ENCODE measurements around the gene PHOX2B.

Gene PHOX2B

DNA sequence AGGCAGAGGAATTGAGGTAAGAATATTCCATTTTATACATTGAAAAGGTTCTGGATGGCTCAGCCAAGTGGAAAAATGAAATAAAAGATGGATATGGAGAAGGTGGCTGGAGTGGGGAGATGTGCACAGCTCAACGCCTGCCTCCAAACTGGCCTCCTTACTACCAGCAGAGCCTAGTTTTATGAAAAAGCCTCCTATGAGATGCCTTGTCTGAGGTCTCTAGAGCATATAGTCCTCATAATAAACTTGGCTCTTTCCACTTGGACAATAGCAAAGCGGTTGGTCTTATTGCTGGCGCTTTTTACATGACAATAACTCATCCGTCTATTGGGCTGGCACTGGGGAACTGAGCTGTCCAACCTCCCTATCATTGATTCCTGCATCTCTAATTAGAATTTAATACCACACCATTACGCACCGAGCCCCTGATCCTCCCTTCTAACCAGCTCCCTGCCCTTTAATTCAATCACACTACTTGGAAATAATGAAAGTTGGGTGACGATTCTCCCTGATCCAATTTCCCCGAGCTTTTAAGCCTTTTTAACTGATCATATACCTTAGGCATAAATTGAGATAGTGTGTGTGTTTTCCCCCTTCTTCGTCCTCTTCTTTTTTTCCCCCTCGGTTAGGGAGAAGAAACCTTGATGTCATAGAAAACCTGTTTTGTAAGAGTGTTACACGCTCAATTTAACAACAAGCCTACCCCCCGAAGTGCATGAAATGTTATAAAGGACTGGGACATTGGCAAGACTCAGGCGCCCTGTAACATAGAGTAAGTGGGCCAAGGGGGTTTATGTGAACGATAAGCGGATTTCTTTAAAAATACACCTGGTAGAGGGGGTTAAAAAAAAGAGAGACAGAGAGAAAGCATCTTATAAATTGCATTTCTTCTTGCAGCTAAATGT, at the start of gene PHOX2B:
Gene PHOX2B, minus strand, starts transcription at position 155 of the 905 bp plus-strand sequence. Its CDS starts 115 bp downstream, at position 40.
- no peak for DNase-seq

DNA sequence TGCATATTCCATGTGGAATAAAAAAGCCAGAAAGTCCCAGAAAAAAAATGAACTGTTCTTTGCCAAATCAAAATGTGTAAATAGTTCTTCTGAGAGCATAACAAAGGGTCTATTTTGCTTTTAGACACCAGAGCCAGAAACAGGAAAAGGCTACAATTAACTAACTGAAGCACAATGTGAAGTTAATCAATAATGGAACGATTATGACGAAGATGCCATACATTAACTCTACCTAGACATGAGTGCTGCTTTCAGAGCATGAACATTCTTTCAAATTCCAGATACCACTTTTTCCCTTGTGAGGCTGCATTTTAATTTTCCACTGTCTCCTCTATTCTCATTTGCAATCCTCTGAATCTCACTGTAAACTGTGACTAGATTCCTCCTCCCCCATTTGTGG, 48.7 kb upstream of the PHOX2B start:
- no peak for DNase-seq

GRCh38 chr4:41796545-41797210, 48.2 kb upstream of the PHOX2B start:
- DNase-seq, result no peak

GRCh38 chr4:41795796-41796385, 47.4 kb upstream of the PHOX2B start:
- no peak for DNase-seq

DNA sequence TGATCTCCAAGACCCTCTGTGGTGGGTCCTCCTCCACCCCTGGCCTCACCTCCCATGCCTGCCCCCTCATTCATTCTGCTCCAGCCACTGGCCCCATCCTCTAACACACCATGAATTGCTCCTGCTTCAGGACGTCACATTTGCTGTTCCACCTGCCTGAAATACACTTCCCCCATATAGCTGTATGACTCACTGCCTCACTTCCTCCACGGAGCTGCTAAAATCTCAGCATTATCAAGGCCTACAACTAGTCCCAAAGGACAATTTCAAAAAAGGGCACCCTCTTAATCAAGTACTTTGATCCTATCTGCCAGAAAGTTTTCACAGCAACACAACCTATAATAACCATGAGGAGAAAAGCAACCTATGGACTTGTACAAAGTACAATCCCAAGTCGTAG, 43.6 kb upstream of the PHOX2B start:
- no peak for DNase-seq

- DNase-seq, result no peak
Observed at GRCh38 chr4:41791557-41791956, 43.0 kb upstream of the PHOX2B start.

- DNase-seq, result no peak
Observed at GRCh38 chr4:41787931-41788330, 39.4 kb upstream of the PHOX2B start.

- no peak for DNase-seq
Observed at GRCh38 chr4:41785665-41786064, 37.1 kb upstream of the PHOX2B start.

- no peak for DNase-seq
Observed at GRCh38 chr4:41784191-41784979, 35.9 kb upstream of the PHOX2B start.

GRCh38 chr4:41776466-41776865, 27.9 kb upstream of the PHOX2B start:
- DNase-seq, result no peak

GRCh38 chr4:41763729-41764128, 15.2 kb upstream of the PHOX2B start:
- no peak for DNase-seq

DNA sequence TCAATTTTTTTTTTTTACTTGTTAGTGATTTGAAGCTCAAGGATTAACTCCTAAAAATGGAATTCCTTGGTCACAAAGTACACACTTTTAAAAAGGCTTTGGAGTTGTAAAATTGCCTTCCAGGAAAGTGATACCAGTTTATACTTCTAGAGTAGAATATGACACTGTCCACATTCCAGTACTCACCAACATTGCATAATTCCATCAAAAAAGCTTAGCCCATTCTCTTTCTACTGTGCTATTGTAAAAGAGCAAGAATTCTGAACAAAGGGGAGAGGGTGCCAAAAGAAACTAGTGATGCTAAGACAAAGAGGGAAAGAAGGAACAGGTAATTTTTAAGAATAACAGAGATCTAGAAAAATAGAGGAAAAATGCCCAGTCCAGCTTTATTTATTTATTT, 10.4 kb upstream of the PHOX2B start:
- no peak for DNase-seq

DNA sequence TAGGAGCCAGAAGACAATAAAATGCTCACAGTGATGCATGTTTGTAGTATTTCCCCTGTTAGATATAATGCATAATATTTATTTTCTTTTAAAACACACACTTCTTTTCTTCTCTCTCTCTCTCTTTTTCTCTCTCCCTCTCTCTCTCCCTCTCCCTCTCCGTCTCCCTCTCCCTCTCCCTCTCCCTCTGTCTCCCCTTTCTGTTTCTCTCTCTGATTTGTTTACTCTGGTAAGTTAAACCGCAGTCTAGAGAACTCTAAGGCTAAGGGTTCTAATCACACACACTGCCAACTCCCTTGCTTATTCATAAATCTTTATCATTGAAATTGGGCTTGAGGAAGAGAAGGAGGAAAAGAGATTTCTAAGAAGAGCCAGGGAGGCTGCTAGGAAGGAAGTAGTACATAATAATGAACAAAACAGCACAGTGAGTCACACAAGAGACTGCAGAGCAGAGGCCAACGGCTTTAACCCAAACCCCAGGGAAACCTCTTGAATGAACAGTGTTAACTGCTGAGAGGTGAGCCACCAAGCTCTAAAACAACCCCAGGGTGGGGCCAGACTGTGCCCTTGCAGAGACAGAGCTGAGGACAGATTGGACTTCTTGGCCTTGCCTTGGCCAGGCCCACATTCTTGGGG, 9.1 kb upstream of the PHOX2B start:
- no peak for DNase-seq

DNA sequence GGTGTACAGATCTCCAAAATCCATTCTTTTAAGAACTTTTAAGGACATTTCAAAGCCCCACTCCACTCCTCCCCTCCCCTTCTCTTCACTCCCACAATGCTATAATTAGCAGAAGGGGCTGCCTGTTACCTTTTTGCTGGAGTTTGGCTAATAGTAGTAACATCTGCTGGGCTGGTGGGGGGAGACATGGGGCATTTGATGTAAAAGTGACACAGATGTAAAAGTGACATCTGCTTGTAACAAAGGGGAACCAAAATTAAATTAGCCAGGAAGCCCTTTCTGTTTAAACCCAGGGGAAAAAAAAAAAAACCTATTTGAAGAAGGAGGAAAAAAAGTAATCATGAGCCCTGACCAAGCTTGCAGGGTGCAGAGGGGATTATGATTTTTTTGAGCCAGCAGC, 5.4 kb upstream of the PHOX2B start:
- DNase-seq, result no peak

- DNase-seq, result no peak
Observed at GRCh38 chr4:41752081-41752836, 3.7 kb upstream of the PHOX2B start.

DNA sequence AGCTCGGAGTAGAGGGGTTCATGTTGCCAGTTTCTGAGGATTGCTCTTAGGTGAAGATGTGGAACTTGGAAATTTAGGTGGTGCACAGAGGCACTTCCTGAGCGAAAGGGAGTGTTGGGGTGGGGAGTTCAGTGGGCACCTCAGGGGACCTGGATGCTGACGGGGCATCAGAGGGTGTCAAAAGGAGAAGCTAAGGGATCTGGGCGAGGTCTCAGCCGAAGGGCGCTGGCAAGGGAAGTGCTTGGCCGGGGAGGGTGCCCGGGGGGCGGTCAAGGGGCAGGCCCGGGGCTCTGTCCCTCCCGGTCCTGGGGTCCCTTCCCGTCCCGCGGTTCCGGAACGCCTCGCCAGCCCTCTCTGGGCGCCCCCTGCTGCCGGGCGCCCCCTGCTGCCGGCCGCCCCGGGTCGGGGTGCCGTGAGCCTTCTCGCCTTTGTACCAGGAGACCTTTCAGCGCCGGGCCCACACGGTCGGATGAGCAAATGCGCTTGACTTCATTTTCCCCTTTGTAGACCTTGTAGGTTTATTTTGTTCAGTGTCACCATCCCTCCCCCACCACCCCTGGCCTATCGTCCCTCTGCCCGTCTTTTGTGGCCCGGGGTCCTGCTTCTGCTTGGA, 3.0 kb upstream of the PHOX2B start:
- no peak for DNase-seq

- no peak for DNase-seq
Observed at GRCh38 chr4:41750626-41751448, 2.3 kb upstream of the PHOX2B start.

DNA sequence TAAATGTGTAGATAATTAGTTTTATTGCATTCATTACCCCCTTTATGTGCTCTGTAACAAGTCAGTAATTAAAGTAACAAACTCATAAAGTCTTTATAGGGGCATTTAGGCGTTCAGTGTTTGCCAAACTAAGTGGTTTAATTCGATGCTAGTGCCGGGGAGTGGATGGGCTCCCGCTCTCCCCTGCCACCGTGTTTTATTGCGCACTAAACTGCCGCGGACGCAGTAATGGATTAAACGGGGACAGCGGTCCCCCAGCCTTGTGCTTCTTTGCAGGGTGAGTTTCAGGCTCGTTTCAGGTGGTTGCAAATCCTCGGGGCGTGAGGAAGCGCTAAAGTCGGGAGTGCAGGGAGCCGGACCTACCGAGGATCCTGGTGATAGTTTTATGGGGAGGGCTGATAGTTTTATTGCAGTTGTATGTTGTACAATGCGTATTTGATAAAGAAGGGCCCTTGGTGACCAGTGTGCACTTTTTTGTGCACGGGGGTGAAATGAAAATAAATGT, 1.6 kb upstream of the PHOX2B start:
- DNase-seq, result no peak

DNA sequence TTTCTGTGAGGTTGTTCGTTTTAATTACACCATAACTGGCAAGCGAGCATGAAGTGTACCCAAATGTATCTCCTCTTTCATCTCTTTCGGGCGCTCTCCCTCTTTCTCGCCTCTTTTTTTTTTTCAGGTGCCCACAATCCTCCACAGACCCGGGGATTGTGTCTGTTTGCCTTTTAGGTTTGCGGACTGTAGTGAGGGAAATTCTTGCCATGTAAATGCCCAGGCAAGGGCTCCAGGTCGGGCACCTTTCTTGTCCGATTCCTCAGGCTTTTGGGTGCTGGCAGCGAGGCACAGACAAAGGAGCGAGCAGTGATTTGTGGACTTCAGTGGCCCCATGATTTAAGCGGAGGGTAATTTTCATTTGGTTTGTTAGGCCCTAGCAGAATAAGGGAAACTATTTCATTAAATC, 1.1 kb upstream of the PHOX2B start:
- no peak for DNase-seq

- no peak for DNase-seq
Observed at GRCh38 chr4:41748074-41748570, 403 bp downstream of the PHOX2B start.
